CD14-positive monocyte (primary cell): ENCODE results near the gene ZNF451. TPM values are rescaled to one million over a fixed set of nuclear protein-coding genes. Genes with fewer than 3 reads are reported as not detected.

Source experiments
- DNase-seq, 3 donors: peaks; one replicate each; pipeline ENCODE4 v3.0.0-alpha.2; 2011 to 2022
- H2AFZ ChIP-seq: 2 replicates; pipeline ENCODE4 v1.6.0; 2012; ENCODE audit warnings: mild to moderate bottlenecking, low read depth, low read length, inconsistent platforms; ENCODE audit not compliant: insufficient read depth, poor library complexity, severe bottlenecking
- H3K27ac ChIP-seq, 2 donors: 1 replicate in 1 of 2; 2 replicates in 1 of 2; pipeline ENCODE4 v1.5.1; 2012 to 2013; ENCODE audit warnings: low read length in 2 of 2, control low read depth in 1 of 2, inconsistent platforms in 1 of 2, low read depth in 1 of 2, mild to moderate bottlenecking in 1 of 2
- H3K27me3 ChIP-seq, 2 donors: one replicate each; pipeline versions ENCODE4 v1.6.0 to v1.6.1; 2011 to 2013; ENCODE audit warnings: low read length in 2 of 2; ENCODE audit not compliant: control insufficient read depth in 2 of 2, insufficient read depth in 2 of 2
- H3K36me3 ChIP-seq, 2 donors: replicated peaks in 1 of 2; 1 replicate in 1 of 2; 2 replicates in 1 of 2; pipeline versions ENCODE4 v1.5.1 to v1.6.1; 2012 to 2013; ENCODE audit warnings: low read length in 2 of 2, control low read depth in 1 of 2, inconsistent platforms in 1 of 2, mild to moderate bottlenecking in 1 of 2; ENCODE audit not compliant: insufficient read depth in 2 of 2, control insufficient read depth in 1 of 2
- H3K4me1 ChIP-seq, 2 donors: 1 replicate in 1 of 2; 2 replicates in 1 of 2; pipeline versions ENCODE4 v1.5.1 to v1.6.1; 2012 to 2013; ENCODE audit warnings: low read length in 2 of 2, control low read depth in 1 of 2, inconsistent platforms in 1 of 2, mild to moderate bottlenecking in 1 of 2, moderate library complexity in 1 of 2; ENCODE audit not compliant: insufficient read depth in 2 of 2, control insufficient read depth in 1 of 2
- H3K4me2 ChIP-seq: replicated peaks from 2 replicates; pipeline ENCODE3; 2012; ENCODE audit warnings: low read length, moderate library complexity, mild to moderate bottlenecking; ENCODE audit not compliant: poor library complexity, severe bottlenecking; ENCODE audit errors: extremely low read depth
- H3K4me3 ChIP-seq, 3 experiments: fragments of 200-600 bp in 1 of 3; sonication (generic) in 1 of 3; replicated peaks in 1 of 3; 1 replicate in 2 of 3; 2 replicates in 1 of 3; pipeline ENCODE4 v1.5.1; 2011 to 2013; ENCODE audit warnings: low read length in 3 of 3, mild to moderate bottlenecking in 3 of 3, control low read depth in 2 of 3, low read depth in 2 of 3, inconsistent platforms in 1 of 3, moderate library complexity in 1 of 3
- H3K79me2 ChIP-seq: 2 replicates; pipeline ENCODE4 v1.6.0; 2012; ENCODE audit warnings: mild to moderate bottlenecking, control low read depth, inconsistent platforms, low read length, moderate library complexity; ENCODE audit not compliant: insufficient read depth
- H3K9ac ChIP-seq: 2 replicates; pipeline ENCODE4 v1.6.0; 2017; ENCODE audit warnings: low read length, mild to moderate bottlenecking; ENCODE audit not compliant: insufficient read depth, poor library complexity, severe bottlenecking
- H3K9me3 ChIP-seq, 2 donors: replicated peaks in 1 of 2; 1 replicate in 1 of 2; 2 replicates in 1 of 2; pipeline versions ENCODE4 v1.5.1 to v1.6.1; 2012 to 2013; ENCODE audit warnings: low read length in 2 of 2, control low read depth in 1 of 2; ENCODE audit not compliant: control insufficient read depth in 1 of 2, insufficient read depth in 1 of 2
- H4K20me1 ChIP-seq: 2 replicates; pipeline ENCODE4 v1.6.0; 2012; ENCODE audit warnings: mild to moderate bottlenecking, low read length, control low read depth, moderate library complexity; ENCODE audit not compliant: insufficient read depth
- H3K27ac Mint-ChIP-seq, 7 donors: one replicate each; pipeline ENCODE4 v1.8.0; 2020; ENCODE audit warnings: mild to moderate bottlenecking in 7 of 7, mixed read lengths in 7 of 7, moderate library complexity in 6 of 7, inconsistent platforms in 2 of 7
- H3K27me3 Mint-ChIP-seq, 3 donors: one replicate each; pipeline ENCODE4 v1.8.0; 2021 to 2022; ENCODE audit warnings: low read depth in 3 of 3, mild to moderate bottlenecking in 3 of 3, mixed read lengths in 3 of 3, moderate library complexity in 3 of 3, inconsistent platforms in 1 of 3
- H3K36me3 Mint-ChIP-seq, 2 donors: one replicate each; pipeline ENCODE4 v1.8.0; 2020; ENCODE audit warnings: mixed read lengths in 2 of 2, inconsistent platforms in 1 of 2, mild to moderate bottlenecking in 1 of 2
- H3K4me1 Mint-ChIP-seq: one replicate; pipeline ENCODE4 v1.8.0; 2020; ENCODE audit warnings: mild to moderate bottlenecking, mixed read lengths
- H3K4me3 Mint-ChIP-seq, 2 donors: one replicate each; pipeline ENCODE4 v1.8.0; 2020; ENCODE audit warnings: mild to moderate bottlenecking in 2 of 2, mixed read lengths in 2 of 2, moderate library complexity in 1 of 2
- H3K9me3 Mint-ChIP-seq, 7 donors: one replicate each; pipeline ENCODE4 v1.8.0; 2020 to 2022; ENCODE audit warnings: mixed read lengths in 7 of 7, mild to moderate bottlenecking in 6 of 7, moderate library complexity in 6 of 7, inconsistent platforms in 2 of 7
- CTCF ChIP-seq: fragments of 200-600 bp; IDR thresholded peaks from one replicate; pipeline ENCODE4 v1.8.0; 2022; ENCODE audit warnings: antibody characterized with exemption, mild to moderate bottlenecking
- WGBS: methylation state at CpG from one replicate; pipeline ENCODE4 v1.1.5; 2013; ENCODE audit warnings: missing lambda C conversion rate; ENCODE audit not compliant: insufficient coverage; 5-methylcytosine and 5-hydroxymethylcytosine counted together
- intact Hi-C, 2 donors: fragments of 100-400 bp; cut with micrococcal nuclease; formaldehyde crosslinking; loops; one replicate each; pipeline versions ENCODE4 v1.15.0 to v1.15.1; 2023
- polyA plus RNA-seq, 3 donors: library from polyadenylated mRNA; depleted of rRNA in 1 of 3; unstranded in 2 of 3; stranded (reverse) in 1 of 3; fragments of 300-500 nt in 2 of 3; fragments of >200 nt in 1 of 3; fragmentation: Illumina TruSeq in 2 of 3; gene quantifications; 1 replicate in 2 of 3; 2 replicates in 1 of 3; pipeline ENCODE4 v1.2.3, GENCODE V29; 2012 to 2021

Gene ZNF451
- polyA plus RNA-seq, 3 donors = 7.9 to 22.0 (median 19.1) TPM

- Histone ChIP-seq H3K36me3 (no peaks in the 10 kb centered on the region), H2AFZ (no peak overlapping the region), H3K9ac (no peak overlapping the region), H3K27me3 (no peaks in the 10 kb centered on the region), H3K4me3 (no peak overlapping the region), H3K4me1 (no peaks in the 10 kb centered on the region), H4K20me1 (no peaks in the 10 kb centered on the region), H3K4me2 (no peak overlapping the region), H3K79me2 (no peaks in the 10 kb centered on the region), H3K9me3 (no peaks in the 10 kb centered on the region), H3K27ac (no peak overlapping the region)
- TF ChIP-seq CTCF = no peak
- H3K4me1 Mint-ChIP-seq = peaks cover 5% of the 10 kb centered on the region
- no peak overlapping the region for H3K4me3 Mint-ChIP-seq
- no peaks in the 10 kb centered on the region for H3K36me3 Mint-ChIP-seq
- H3K27ac Mint-ChIP-seq = no peak overlapping the region
- H3K27me3 Mint-ChIP-seq = peaks cover 0 to 5% (median 1%) of the 10 kb centered on the region in 3 donors
- WGBS = no CpG with 5 or more reads among the region's 1 CpG
- H3K9me3 Mint-ChIP-seq = peaks cover 2 to 6% (median 5%) of the 10 kb centered on the region in 7 donors
- DNase-seq = no peak
- intact Hi-C loops = no loop called here
Measured at GRCh38 chr6:57215260-57215659, 125.3 kb downstream of the ZNF451 start.

- H3K9me3 Mint-ChIP-seq = peaks cover 2 to 6% (median 5%) of the 10 kb centered on the region in 7 donors
- H3K36me3 Mint-ChIP-seq = no peaks in the 10 kb centered on the region
- Histone ChIP-seq H3K27me3 (peaks cover 5 to 7% of the 10 kb centered on the region in 2 donors), H3K9me3 (no peaks in the 10 kb centered on the region), H3K4me3 (no peak overlapping the region), H3K79me2 (no peaks in the 10 kb centered on the region), H2AFZ (no peak overlapping the region), H3K4me2 (no peak overlapping the region), H3K36me3 (no peaks in the 10 kb centered on the region), H3K27ac (no peak overlapping the region), H3K9ac (no peak overlapping the region), H3K4me1 (peaks cover 5% of the 10 kb centered on the region in 2 donors), H4K20me1 (no peaks in the 10 kb centered on the region)
- intact Hi-C loops = no loop called here
- no peak for DNase-seq
- WGBS = 100% methylated on average over 1 of the region's 7 CpGs
- peak; percentile 28 for TF ChIP-seq CTCF
- H3K27me3 Mint-ChIP-seq = peaks cover 4 to 13% (median 9%) of the 10 kb centered on the region in 3 donors
- no peak overlapping the region for H3K27ac Mint-ChIP-seq
- peaks cover 9% of the 10 kb centered on the region for H3K4me1 Mint-ChIP-seq
- no peak overlapping the region for H3K4me3 Mint-ChIP-seq
Measured at GRCh38 chr6:57216235-57217101, 126.5 kb downstream of the ZNF451 start.
